ENCODE measurements around the gene SYNM.

The SYNM gene

DNA sequence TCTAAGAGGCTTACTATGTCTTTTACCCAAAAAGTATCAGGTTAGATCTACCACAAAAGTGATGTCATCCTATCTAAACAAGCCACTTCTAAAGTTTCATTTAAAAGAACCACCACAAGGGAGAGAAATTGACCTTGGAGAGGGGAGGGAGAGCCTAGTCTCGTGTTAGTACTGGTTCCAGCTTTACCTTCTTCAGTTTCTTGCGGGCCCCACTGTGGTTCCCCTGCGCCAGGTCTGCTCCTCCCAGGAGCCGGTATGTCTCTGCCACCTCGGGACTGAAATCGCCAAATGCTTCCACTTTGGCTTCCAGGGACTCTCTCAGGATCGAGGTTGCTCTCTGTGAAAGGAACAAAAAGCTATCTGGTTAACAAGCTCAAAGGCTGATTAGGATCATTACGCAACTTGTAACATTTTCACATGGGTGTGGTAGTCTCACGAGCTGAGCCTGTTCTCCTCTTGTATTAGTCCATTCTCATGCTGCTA is 51.1 kb downstream of the SYNM start:
- Histone ChIP-seq H3K9me3 (ENCODE audit: control insufficient read depth, low read length) (no peaks in the 10 kb centered on the region), H3K36me3 (ENCODE audit: control insufficient read depth, insufficient read depth, low read length) (peaks cover 33% of the 10 kb centered on the region), H3K4me1 (ENCODE audit: control insufficient read depth, insufficient read depth, low read length, poor library complexity, severe bottlenecking) (no peaks in the 10 kb centered on the region), H3K27ac (ENCODE audit: low read depth, low read length, severe bottlenecking) (no peak overlapping the region), H3K4me3 (ENCODE audit: extremely low read depth, insufficient read depth, low read length, poor library complexity, severe bottlenecking) (no peak overlapping the region)
- WGBS, 2 experiments (ENCODE audit: insufficient coverage in 2 of 2), result 86 to 93% methylated on average over 7 to 9 of the region's 9 CpGs

DNA sequence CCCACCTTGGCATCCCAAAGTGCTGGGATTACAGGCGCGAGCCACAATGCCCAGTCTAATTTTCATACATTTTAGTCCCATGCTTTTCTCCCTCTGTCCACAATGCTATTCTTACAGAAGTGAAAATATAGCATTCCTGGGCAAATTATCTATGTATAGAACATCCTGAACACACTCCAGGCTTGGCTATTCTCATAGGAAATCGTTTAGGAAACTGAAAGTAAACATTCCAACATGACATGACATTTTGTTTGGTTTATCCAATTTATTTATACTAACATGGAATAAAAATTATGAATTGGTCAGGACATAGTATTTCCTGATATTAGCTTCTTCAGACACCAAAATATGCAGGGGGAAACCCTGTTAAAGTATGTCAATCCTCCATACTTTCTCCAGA is 52.6 kb downstream of the SYNM start:
- H3K4me3 ChIP-seq (ENCODE audit: extremely low read depth, insufficient read depth, low read length, poor library complexity, severe bottlenecking), result no peak overlapping the region
- H3K9me3 ChIP-seq (ENCODE audit: control insufficient read depth, low read length), result no peaks in the 10 kb centered on the region
- no peak overlapping the region for H3K27ac ChIP-seq (ENCODE audit: low read depth, low read length, severe bottlenecking)
- no peaks in the 10 kb centered on the region for H3K4me1 ChIP-seq (ENCODE audit: control insufficient read depth, insufficient read depth, low read length, poor library complexity, severe bottlenecking)
- 94 to 100% methylated on average over 2 of the region's 3 CpGs for WGBS, 2 experiments (ENCODE audit: insufficient coverage in 2 of 2)
- H3K36me3 ChIP-seq (ENCODE audit: control insufficient read depth, insufficient read depth, low read length), result peaks cover 30% of the 10 kb centered on the region

DNA sequence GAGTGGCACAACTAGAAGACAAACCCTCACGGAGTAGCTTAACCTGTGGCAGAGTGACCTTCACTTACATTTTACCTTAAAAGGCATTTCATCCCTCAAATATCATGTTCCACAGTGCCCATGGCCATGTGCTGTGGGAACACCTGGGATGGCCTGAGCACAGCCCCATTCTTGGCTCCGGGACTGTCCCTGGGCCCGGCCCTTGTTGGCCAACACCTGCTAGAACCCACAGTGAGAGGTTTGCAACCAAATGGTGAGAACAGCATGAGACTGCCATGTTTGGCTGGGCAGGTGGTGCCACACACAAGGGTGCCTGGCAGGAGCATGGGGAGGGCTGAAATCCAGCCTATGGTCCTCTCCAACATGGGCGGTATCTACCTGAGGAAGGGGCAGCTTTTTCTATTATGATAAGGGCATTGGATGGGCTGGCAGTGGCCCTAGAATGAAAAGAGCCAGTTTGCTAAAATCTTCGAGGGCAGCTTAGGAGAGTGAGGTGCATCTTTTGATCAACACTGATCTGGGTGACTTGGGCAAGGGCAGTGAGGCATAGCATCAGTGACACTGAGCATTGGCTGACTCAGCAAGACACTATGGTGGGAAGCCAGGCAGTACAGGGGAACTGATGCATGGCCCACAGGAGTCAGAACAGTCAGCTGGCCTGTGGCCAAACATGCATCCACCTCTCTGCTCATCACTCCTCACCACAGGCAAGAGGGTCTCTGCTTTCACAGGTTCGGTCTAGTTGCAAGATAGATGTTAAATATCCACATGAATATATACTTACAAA is 53.9 kb downstream of the SYNM start:
- Histone ChIP-seq H3K9me3 (ENCODE audit: control insufficient read depth, low read length) (no peaks in the 10 kb centered on the region), H3K36me3 (ENCODE audit: control insufficient read depth, insufficient read depth, low read length) (peaks cover 37% of the 10 kb centered on the region), H3K4me1 (ENCODE audit: control insufficient read depth, insufficient read depth, low read length, poor library complexity, severe bottlenecking) (no peaks in the 10 kb centered on the region), H3K27ac (ENCODE audit: low read depth, low read length, severe bottlenecking) (no peak overlapping the region), H3K4me3 (ENCODE audit: extremely low read depth, insufficient read depth, low read length, poor library complexity, severe bottlenecking) (no peak overlapping the region)
- 91 to 94% methylated on average over 4 to 5 of the region's 6 CpGs for WGBS, 2 experiments (ENCODE audit: insufficient coverage in 2 of 2)

DNA sequence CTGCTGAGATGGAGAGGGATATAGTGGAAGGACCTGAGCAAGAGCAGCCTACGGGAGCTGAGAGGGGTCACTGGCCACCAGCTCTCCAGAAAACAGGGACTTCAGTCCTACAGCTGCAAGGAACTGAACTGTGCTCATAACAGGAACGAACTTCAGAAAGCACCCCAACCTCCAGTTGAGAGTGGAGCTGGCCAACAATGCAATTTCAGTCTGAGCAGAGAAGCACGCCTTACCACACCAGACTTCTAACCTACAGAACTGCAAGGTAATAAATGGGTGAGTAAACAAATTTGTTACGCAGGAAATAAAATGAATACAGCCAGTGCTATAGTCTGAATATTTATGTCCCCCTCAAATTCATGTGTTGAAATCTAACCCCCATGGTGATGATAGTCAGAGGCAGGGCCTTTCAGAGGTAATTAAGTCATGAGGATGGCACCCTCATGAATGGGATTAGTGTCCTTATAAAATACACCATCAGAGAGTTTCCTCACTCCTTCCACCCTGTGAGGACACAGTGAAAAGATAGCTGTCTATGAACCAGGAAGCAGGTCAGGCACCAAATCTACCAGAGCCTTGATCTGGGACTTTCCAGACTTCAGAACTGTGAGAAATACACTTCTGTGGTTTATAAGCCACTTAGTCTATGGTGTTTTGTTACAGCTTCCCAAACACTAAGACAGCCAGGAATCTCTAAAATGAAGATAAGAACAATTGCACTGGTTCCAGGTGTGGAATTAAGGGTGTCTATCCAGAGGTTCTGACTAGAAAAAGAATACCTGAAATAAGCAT is 58.6 kb downstream of the SYNM start:
- Histone ChIP-seq H3K27ac (ENCODE audit: low read depth, low read length, severe bottlenecking) (no peak overlapping the region), H3K9me3 (ENCODE audit: control insufficient read depth, low read length) (no peaks in the 10 kb centered on the region), H3K4me3 (ENCODE audit: extremely low read depth, insufficient read depth, low read length, poor library complexity, severe bottlenecking) (no peak overlapping the region), H3K36me3 (ENCODE audit: control insufficient read depth, insufficient read depth, low read length) (peaks cover 32% of the 10 kb centered on the region), H3K4me1 (ENCODE audit: control insufficient read depth, insufficient read depth, low read length, poor library complexity, severe bottlenecking) (no peaks in the 10 kb centered on the region)
- 100% methylated on average over 1 of the region's 4 CpGs; no CpG with 5 or more reads in 1 of the 2 experiments for WGBS, 2 experiments (ENCODE audit: insufficient coverage in 2 of 2)

DNA sequence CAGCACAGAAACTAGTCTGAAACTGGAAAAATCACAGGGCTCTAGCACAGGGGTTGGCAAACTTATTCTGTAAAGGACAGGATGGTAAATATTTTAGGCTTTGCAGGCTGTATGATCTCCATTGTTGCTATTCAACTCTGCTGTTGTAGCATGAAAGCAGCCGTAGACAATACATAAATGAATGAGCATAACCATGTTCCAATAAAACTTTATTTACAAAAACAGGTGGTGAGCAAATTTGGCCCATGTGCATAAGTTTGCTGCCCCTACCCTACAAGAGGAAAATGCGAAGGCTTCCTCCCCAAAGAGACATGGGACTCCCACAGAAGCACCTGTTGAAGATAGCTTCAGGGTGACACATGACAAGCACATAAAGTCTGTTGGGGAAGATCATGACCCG is 59.2 kb downstream of the SYNM start:
- H3K4me1 ChIP-seq (ENCODE audit: control insufficient read depth, insufficient read depth, low read length, poor library complexity, severe bottlenecking), result no peaks in the 10 kb centered on the region
- H3K4me3 ChIP-seq (ENCODE audit: extremely low read depth, insufficient read depth, low read length, poor library complexity, severe bottlenecking), result no peak overlapping the region
- peaks cover 33% of the 10 kb centered on the region for H3K36me3 ChIP-seq (ENCODE audit: control insufficient read depth, insufficient read depth, low read length)
- WGBS, 2 experiments (ENCODE audit: insufficient coverage in 2 of 2), result 100% methylated on average over 1 of the region's 3 CpGs
- H3K27ac ChIP-seq (ENCODE audit: low read depth, low read length, severe bottlenecking), result no peak overlapping the region
- no peaks in the 10 kb centered on the region for H3K9me3 ChIP-seq (ENCODE audit: control insufficient read depth, low read length)

DNA sequence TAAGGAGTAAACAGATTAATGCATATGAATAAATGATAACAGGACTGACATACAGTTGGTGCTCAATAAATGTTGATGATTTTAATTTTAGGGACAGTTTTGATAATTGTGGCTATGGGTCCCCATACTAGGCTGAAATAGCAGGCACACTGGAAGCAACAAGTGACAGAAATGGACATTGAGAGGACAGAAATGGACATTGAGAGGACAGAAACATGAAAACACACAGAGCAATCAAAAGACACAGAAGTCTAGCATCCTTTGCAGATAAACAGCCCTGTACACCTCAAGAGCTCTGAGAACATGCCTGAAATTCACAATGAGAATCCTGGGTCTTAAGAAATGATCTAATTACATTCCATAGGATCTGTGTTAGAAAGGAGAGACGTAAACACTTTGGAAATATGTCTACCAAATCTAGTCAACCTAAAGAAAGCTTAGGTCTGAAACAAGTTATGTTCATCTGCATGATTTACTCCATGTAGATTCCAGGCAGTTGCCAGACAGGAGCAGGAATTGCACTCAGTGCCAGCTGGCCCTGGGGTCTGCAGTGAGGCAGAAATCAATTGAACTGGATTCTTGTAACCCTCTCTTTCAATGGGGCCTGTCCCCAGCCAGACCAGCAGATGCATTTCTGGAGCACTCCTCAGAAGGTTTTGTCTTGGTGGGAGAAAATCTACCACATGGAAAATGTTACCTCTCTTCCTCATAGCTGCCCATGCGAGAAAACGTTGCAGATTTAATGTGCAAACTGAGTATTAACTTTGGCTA is 60.3 kb downstream of the SYNM start:
- Histone ChIP-seq H3K4me3 (ENCODE audit: extremely low read depth, insufficient read depth, low read length, poor library complexity, severe bottlenecking) (no peak overlapping the region), H3K27ac (ENCODE audit: low read depth, low read length, severe bottlenecking) (no peak overlapping the region), H3K9me3 (ENCODE audit: control insufficient read depth, low read length) (no peaks in the 10 kb centered on the region), H3K4me1 (ENCODE audit: control insufficient read depth, insufficient read depth, low read length, poor library complexity, severe bottlenecking) (peaks cover 6% of the 10 kb centered on the region), H3K36me3 (ENCODE audit: control insufficient read depth, insufficient read depth, low read length) (peaks cover 26% of the 10 kb centered on the region)
- WGBS, 2 experiments (ENCODE audit: insufficient coverage in 2 of 2), result 100% methylated on average over 1 of the region's 3 CpGs; no CpG with 5 or more reads in 1 of the 2 experiments

DNA sequence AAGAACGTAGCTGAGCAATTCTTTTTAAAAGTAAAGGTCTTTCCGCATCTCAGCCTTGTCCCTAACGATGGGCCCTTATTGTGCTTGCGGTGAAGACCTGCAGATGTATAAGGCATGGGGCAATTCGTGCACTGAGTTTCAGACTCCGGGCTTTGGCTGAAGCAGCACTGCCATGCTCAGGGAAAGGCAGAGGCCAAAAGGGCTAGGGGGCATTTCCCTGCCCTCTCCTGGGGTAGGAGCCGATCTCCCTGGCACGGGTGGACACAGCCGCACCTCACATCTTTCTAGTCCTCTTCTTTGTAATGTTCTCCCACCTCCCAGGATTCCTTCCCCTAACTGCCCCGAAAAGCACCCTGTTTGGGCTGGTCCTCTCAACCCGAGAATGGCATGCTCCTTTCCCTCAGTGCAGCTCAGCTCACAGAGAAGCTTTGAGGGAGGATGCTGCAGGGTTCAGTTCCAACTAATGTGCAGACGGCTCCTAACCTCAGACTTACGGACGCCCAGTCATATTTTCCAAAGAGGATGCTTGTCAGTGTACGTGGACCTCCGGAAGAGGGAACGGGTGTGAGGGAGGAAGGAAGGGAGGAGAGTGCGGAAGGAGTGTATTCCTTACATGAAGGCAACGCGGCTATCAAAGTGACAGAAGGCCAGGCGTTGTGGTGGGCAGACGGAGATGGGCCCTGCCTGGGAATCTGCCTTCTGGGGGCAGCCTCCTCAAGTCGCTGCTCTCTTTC is 61.2 kb downstream of the SYNM start:
- 94% methylated on average over 23 of the region's 23 CpGs for WGBS, 2 experiments (ENCODE audit: insufficient coverage in 2 of 2)
- Histone ChIP-seq H3K4me3 (ENCODE audit: extremely low read depth, insufficient read depth, low read length, poor library complexity, severe bottlenecking) (no peak overlapping the region), H3K36me3 (ENCODE audit: control insufficient read depth, insufficient read depth, low read length) (peaks cover 31% of the 10 kb centered on the region), H3K4me1 (ENCODE audit: control insufficient read depth, insufficient read depth, low read length, poor library complexity, severe bottlenecking) (peaks cover 6% of the 10 kb centered on the region), H3K9me3 (ENCODE audit: control insufficient read depth, low read length) (no peaks in the 10 kb centered on the region), H3K27ac (ENCODE audit: low read depth, low read length, severe bottlenecking) (no peak overlapping the region)

DNA sequence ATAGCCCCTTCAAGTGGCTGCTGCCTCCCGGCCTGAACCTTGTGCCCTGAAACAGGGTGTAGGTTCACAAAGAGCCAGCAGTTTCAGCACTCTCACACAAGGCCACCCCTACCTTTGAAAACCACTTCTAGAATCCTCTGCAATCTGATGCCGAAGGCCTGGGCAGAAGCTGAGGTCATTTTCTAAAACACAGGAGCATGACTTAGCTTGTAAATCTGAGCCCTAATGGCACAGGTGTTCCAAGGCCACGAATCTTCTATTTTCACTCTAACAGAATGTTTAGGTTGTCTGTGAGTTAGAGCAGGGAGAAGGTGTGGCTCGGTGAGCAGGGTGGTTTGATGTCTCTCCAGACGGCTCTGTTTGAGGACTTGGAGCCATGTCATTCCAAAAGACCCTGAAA is 62.3 kb downstream of the SYNM start:
- WGBS, 2 experiments (ENCODE audit: insufficient coverage in 2 of 2), result 89 to 94% methylated on average over 4 of the region's 5 CpGs
- H3K9me3 ChIP-seq (ENCODE audit: control insufficient read depth, low read length), result no peaks in the 10 kb centered on the region
- peaks cover 6% of the 10 kb centered on the region for H3K4me1 ChIP-seq (ENCODE audit: control insufficient read depth, insufficient read depth, low read length, poor library complexity, severe bottlenecking)
- H3K4me3 ChIP-seq (ENCODE audit: extremely low read depth, insufficient read depth, low read length, poor library complexity, severe bottlenecking), result no peak overlapping the region
- no peak overlapping the region for H3K27ac ChIP-seq (ENCODE audit: low read depth, low read length, severe bottlenecking)
- H3K36me3 ChIP-seq (ENCODE audit: control insufficient read depth, insufficient read depth, low read length), result peaks cover 31% of the 10 kb centered on the region

DNA sequence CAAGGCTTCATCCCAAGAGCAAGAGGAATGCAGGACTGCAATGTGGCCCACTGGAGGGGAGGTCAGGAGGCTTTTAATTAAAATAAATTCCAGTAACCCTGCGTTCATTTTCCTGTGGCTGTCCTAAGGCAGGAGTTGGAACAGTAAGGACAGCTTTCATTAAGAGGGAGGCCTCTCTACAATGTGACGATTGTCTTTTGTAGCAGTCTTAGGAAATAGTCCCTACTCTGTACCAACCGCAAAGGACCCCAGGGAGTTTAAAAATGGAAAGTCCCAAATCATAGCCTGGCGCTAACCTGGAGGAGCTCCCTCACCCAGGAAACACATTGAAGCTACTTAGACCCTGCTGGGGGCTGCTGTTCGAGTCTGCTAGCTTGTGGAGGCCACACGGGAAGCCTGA is 62.8 kb downstream of the SYNM start:
- H3K4me1 ChIP-seq (ENCODE audit: control insufficient read depth, insufficient read depth, low read length, poor library complexity, severe bottlenecking), result peaks cover 6% of the 10 kb centered on the region
- no peak overlapping the region for H3K4me3 ChIP-seq (ENCODE audit: extremely low read depth, insufficient read depth, low read length, poor library complexity, severe bottlenecking)
- WGBS, 2 experiments (ENCODE audit: insufficient coverage in 2 of 2), result 89 to 90% methylated on average over 3 to 5 of the region's 6 CpGs
- H3K27ac ChIP-seq (ENCODE audit: low read depth, low read length, severe bottlenecking), result no peak overlapping the region
- H3K9me3 ChIP-seq (ENCODE audit: control insufficient read depth, low read length), result no peaks in the 10 kb centered on the region
- peaks cover 26% of the 10 kb centered on the region for H3K36me3 ChIP-seq (ENCODE audit: control insufficient read depth, insufficient read depth, low read length)

All from mesodermal cell (in vitro differentiated cells).